CD4-positive, alpha-beta T cell treated with Interleukin-4 for 4 hours (primary cell): Measurements from ENCODE around the gene FANCD2OS.
"Not testable (repeated sequence)": the region's sequence is repeated elsewhere in the genome, so short reads cannot be mapped to it uniquely, and the experiment has no call there.

ENCODE experiments used
- DNase-seq: peaks from one replicate; pipeline ENCODE4 v3.0.0-alpha.2; 2020

Gene FANCD2OS, protein sequence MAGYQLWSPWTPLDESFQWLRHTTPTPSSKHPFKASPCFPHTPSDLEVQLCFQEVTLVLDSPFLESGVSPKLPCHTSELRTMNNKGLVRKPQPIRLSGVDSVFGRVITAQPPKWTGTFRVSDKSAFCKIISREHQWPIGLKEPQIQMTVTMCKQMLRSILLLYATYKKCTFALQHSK

GRCh38 chr3:10108091-10108490 is at the start of gene FANCD2OS:
FANCD2OS (minus strand) TSS chr3:10108255; CDS start chr3:10104774, 3,481 bp downstream.
- DNase-seq = no peak

DNA sequence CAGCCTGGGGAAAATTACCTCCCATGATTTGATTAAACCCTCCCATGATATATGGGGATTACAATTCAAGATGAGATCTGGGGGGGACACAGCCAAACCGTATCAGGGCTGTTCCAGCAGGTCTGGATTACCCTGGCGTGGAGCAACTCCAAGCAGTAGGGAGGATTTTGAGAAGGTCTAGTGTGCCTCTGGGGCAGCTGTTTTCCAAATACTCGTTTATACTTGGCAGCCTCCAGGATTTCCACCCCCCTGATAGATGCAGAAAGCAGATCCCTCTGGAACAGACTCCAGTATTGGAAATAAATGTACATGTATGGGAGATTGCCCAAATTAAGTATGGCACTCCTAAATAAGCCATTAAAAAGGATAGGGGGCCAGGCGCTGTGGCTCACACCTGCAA is 49.0 kb upstream of the FANCD2OS start:
- DNase-seq = no peak

DNA sequence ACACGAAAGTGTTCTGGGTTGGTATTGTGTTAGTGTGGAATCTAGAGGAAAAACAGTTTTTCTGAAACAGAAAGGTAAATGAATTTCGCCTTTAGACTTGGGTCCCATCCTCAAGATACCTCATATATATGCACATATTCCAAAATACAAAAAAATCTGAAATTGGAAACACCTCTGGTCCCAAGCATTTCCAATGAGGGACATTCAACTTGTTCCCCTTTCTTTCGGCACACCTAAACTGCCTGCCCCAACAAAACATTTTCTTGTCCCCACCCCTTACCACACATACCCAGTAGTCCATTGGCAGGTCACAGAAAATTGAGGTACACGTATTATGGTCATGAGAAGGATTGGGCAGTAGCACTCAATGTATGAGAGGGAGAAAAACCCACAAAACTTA is 47.6 kb upstream of the FANCD2OS start:
- no peak for DNase-seq

GRCh38 chr3:10155123-10155472 is 47.0 kb upstream of the FANCD2OS start:
- no peak for DNase-seq

GRCh38 chr3:10154335-10155122 is 46.5 kb upstream of the FANCD2OS start:
- DNase-seq = no peak

DNA sequence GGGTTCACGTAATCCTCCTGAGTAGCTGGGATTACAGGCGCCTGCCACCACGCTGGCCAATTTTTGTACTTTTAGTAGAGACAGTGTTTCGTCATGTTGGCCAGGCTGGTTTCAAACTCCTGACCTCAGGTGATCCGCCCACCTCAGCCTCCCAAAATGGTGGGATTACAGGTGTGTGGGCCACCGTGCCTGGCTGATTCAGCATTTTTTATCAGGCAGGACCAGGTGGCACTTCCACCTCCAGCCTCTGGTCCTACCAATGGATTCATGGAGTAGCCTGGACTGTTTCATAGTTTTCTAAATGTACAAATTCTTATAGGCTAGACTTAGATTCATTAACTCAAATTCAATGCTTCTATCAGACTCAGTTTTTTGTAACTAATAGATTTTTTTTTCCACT is 42.9 kb upstream of the FANCD2OS start:
- DNase-seq = no peak

GRCh38 chr3:10149226-10149625 is 41.2 kb upstream of the FANCD2OS start:
- DNase-seq = no peak

- no peak for DNase-seq
These were observed 37.6 kb upstream of the FANCD2OS start for GRCh38 chr3:10145685-10146084.

DNA sequence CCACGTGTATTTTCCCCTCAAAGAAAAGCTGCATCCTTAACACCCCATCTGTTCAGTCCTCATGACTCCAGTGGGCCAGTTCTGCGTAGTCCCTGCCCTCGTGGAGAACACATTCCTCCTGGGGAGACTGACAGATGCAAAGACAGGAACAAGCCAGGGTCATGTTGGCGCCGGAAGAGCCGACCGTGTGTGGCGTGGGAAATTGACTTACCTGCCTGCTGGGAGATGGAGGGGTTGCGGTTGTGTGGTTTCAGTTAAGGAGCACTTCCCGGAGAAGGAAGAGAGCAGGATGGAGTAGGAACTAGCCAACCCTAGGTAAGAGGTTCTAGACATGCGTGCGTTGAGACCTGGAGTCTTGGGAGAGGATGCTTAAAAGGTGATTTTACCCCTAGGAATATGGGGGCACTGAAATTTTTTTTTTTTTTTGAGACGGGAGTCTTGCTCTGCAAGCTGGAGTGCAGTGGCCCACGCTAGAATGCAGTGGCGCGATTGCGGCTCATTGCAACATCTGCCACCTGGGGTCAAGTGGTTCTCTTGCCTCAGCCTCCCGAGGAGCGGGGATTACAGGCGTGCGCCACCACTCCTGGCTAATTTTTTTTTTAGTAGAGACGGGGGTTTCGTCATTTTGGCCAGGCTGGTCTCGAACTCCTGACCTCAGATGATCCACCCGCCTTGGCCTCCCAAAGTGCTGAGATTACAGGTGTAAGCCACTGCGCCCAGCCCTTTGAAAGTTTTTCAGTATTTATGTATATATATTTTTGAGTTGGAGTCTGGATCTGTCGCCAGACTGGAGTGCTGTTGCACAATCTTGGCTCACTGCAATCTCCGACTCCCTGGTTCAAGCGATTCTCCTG is 34.9 kb upstream of the FANCD2OS start:
- DNase-seq = no peak

DNA sequence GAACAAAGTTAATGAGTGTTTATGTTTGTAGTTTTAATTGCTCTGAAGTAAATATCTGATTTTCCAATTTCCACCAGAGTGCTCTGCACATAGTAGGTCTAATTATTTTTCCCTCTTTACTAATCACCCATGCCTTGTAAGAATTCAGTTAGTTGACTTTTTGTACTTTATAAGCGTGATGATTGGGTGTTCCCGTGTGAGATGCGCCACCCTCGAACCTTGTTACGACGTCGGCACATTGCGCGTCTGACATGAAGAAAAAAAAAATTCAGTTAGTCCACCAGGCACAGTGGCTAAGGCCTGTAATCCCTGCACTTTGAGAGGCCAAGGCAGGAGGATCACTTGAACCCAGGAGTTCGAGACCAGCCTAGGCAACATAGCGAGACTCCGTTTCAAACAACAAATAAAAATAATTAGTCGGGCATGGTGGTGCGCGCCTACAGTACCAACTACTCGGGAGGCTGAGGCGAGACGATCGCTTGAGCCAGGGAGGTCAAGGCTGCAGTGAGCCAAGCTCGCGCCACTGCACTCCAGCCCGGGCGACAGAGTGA is 33.0 kb upstream of the FANCD2OS start:
- DNase-seq = no peak

GRCh38 chr3:10137178-10137577 is 29.1 kb upstream of the FANCD2OS start:
- no peak for DNase-seq

GRCh38 chr3:10136426-10137005 is 28.5 kb upstream of the FANCD2OS start:
- no peak for DNase-seq

DNA sequence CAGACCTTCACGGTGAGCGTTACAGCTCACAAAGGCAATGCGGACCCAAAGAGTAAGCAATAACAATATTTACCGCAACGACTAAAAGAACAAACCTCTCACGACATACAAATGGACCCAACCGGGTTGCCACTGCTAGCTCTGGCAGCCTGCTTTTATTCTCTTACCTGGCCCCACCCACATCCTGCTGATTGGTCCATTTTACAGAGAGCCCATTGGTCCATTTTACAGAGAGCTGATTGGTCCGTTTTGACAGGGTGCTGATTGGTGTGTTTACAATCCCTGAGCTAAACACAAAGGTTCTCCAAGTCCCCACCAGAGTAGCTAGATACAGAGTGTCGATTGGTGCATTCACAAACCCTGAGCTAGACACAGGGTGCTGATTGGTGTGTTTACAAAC is 27.8 kb upstream of the FANCD2OS start:
- not testable (repeated sequence) for DNase-seq

DNA sequence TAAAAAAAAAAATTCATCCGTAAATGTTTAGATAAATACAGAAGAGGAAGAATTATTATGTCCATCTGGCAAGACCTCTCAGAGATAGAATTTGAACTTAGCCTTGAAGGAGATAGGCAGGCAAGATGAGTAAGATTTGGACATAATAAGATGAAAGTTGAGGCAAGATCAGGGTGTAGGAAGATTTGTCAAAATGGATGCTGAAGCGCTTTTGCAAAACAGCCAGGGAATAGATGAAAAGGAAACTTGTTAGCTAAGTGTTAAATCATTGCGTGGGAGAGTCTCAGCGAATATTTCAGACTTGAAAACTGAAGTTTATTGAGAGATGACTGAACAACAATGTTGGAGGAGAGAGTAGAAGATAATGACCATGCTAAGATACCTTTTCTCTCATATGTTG is 14.7 kb upstream of the FANCD2OS start:
- DNase-seq = no peak

DNA sequence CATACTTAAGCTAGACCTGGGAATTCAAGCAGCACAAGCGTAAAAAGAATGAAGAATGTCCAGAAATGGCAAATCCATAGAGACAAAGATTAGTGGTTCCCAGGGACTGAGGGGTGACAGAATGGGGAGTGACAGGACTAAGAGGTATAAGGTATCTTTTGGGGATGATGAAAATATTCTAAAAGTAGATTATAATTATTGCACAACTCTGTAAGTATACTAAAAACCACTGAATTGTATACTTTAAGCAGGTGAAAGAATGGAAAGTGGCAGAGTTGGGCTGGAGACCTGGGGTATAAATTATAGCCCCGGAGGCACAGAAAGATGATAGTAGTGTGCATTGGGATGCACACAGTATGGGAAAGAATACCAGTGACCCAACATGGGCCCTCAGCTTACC is 13.0 kb upstream of the FANCD2OS start:
- no peak for DNase-seq

- no peak for DNase-seq
These were observed 11.3 kb upstream of the FANCD2OS start for GRCh38 chr3:10119376-10119775.

DNA sequence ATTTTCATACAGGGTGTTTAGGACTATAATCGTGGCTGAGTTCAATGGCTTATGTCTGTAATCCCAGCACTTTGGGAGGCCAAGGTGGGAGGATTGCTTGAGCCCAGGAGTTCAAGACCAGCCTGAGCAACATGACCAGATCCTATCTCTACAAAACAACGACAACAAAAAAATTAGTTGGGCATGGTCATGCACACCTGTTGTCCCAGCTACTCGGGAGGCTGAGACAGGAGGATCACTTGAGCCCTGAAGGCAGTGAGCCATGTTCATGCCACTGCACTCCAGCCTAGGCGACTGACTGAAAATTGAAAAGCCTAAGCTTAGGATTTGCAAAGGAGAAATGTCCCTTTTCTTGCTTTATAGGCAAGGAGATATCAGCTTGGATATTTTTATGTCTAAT is 8.9 kb upstream of the FANCD2OS start:
- no peak for DNase-seq

DNA sequence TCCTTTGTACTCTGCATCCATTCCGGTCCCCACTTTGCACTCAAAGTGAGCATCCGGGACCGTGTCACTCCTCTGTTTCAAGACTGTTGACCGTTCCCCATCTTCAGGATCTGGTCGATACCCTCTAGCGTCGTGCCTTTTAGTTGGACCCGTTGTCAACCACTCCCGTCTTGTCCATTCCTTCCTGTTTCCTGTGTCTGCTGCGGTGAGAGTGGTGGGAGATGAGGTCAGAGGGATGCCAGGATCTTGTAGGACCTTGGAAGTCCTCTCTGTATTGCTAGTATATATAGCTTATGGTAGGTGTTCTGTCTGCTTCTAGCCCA is 8.0 kb upstream of the FANCD2OS start:
- DNase-seq = no peak

- peak; percentile 94 for DNase-seq
These were observed 7.5 kb upstream of the FANCD2OS start, which contains the start of gene BRK1 for GRCh38 chr3:10115326-10116137. BRK1 (plus strand) TSS chr3:10115675; CDS start chr3:10115702, 27 bp downstream.

- DNase-seq = no peak
These were observed 1.1 kb downstream of the FANCD2OS start for GRCh38 chr3:10106919-10107318.

DNA sequence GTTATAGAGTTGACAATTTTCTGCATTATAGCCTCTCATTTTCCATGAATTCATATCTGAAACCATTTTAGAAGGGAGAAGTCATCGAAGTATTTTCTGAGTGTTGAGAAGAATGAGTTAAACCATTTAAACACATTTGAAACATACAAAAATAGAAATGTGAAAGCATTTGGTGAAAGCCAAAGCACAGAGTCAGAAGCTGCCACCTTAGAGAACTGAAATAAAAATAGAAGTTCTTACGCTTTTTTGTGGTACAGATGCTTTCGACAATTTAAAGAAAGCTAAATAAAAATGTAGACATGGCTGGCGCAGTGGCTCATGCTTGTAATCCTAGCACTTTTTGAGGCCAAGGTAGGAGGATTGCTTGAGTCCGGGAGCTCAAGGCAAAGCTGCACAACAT is 9.0 kb downstream of the FANCD2OS start:
- DNase-seq = no peak

GRCh38 chr3:10093678-10094077 is 14.4 kb downstream of the FANCD2OS start:
- no peak for DNase-seq
